Measurements from ENCODE around the gene GKN1.

Gene GKN1

GRCh38 chr2:68951899-68952298 is 22.5 kb upstream of the GKN1 start:
- TF ChIP-seq TEAD4 (IDR thresholded peaks at IDR 0.05), result no peak
- TF ChIP-seq USF1 (IDR thresholded peaks at IDR 0.05), result no peak
- TF ChIP-seq YY1 (IDR thresholded peaks at IDR 0.05; ENCODE audit: low read depth), result no peak
- no peak for TF ChIP-seq CEBPB (IDR thresholded peaks at IDR 0.05)
- no peak for TF ChIP-seq EP300 (IDR thresholded peaks at IDR 0.05; ENCODE audit: borderline replicate concordance)
- no peak for TF ChIP-seq CREB1 (IDR thresholded peaks at IDR 0.05; ENCODE audit: low read depth)
- TF ChIP-seq REST (IDR thresholded peaks at IDR 0.05; ENCODE audit: low read depth), result no peak
- TF ChIP-seq NFIC (IDR thresholded peaks at IDR 0.05), result no peak
- TF ChIP-seq TAF1 (IDR thresholded peaks at IDR 0.05; ENCODE audit: low read depth), result no peak
- TF ChIP-seq FOXM1 (IDR thresholded peaks at IDR 0.05; ENCODE audit: borderline replicate concordance, low read depth), result no peak
- no peak for TF ChIP-seq EGR1 (IDR thresholded peaks at IDR 0.05)
- no peak for TF ChIP-seq RAD21 (IDR thresholded peaks at IDR 0.05; ENCODE audit: low read depth)
- no peak for TF ChIP-seq MAX (IDR thresholded peaks at IDR 0.05)
- TF ChIP-seq TCF12 (IDR thresholded peaks at IDR 0.05; ENCODE audit: low read depth), result no peak
- TF ChIP-seq ZBTB7A (IDR thresholded peaks at IDR 0.05; ENCODE audit: low read depth), result no peak

GRCh38 chr2:68952887-68953521 is 21.4 kb upstream of the GKN1 start, which contains the start of gene GKN2:
TSS of gene GKN2 (minus strand) at chr2:68952893. CDS start at chr2:68952861, 32 bp downstream.
- TF ChIP-seq FOXM1 (IDR thresholded peaks at IDR 0.05; ENCODE audit: borderline replicate concordance, low read depth) (no peak), NFIC (IDR thresholded peaks at IDR 0.05) (no peak), ZBTB7A (IDR thresholded peaks at IDR 0.05; ENCODE audit: low read depth) (no peak), TAF1 (IDR thresholded peaks at IDR 0.05; ENCODE audit: low read depth) (no peak), MAX (IDR thresholded peaks at IDR 0.05) (no peak)

- TF ChIP-seq CREB1 (IDR thresholded peaks at IDR 0.05; ENCODE audit: low read depth), result no peak
- no peak for TF ChIP-seq EP300 (IDR thresholded peaks at IDR 0.05; ENCODE audit: borderline replicate concordance)
- no peak for TF ChIP-seq TCF12 (IDR thresholded peaks at IDR 0.05; ENCODE audit: low read depth)
- no peak for TF ChIP-seq REST (IDR thresholded peaks at IDR 0.05; ENCODE audit: low read depth)
- no peak for TF ChIP-seq MAX (IDR thresholded peaks at IDR 0.05)
- no peak for TF ChIP-seq EGR1 (IDR thresholded peaks at IDR 0.05)
- TF ChIP-seq USF1 (IDR thresholded peaks at IDR 0.05), result no peak
Observed at GRCh38 chr2:68959001-68959400, 15.4 kb upstream of the GKN1 start.

- TF ChIP-seq NFIC (IDR thresholded peaks at IDR 0.05), result no peak
- no peak for TF ChIP-seq EP300 (IDR thresholded peaks at IDR 0.05; ENCODE audit: borderline replicate concordance)
- TF ChIP-seq TCF12 (IDR thresholded peaks at IDR 0.05; ENCODE audit: low read depth), result no peak
- no peak for TF ChIP-seq CEBPB (IDR thresholded peaks at IDR 0.05)
- TF ChIP-seq USF1 (IDR thresholded peaks at IDR 0.05), result no peak
- no peak for TF ChIP-seq MAX (IDR thresholded peaks at IDR 0.05)
- TF ChIP-seq ZBTB7A (IDR thresholded peaks at IDR 0.05; ENCODE audit: low read depth), result no peak
- no peak for TF ChIP-seq EGR1 (IDR thresholded peaks at IDR 0.05)
- TF ChIP-seq YY1 (IDR thresholded peaks at IDR 0.05; ENCODE audit: low read depth), result no peak
- TF ChIP-seq FOXM1 (IDR thresholded peaks at IDR 0.05; ENCODE audit: borderline replicate concordance, low read depth), result no peak
- no peak for TF ChIP-seq TEAD4 (IDR thresholded peaks at IDR 0.05)
- no peak for TF ChIP-seq TAF1 (IDR thresholded peaks at IDR 0.05; ENCODE audit: low read depth)
- no peak for TF ChIP-seq RAD21 (IDR thresholded peaks at IDR 0.05; ENCODE audit: low read depth)
- TF ChIP-seq REST (IDR thresholded peaks at IDR 0.05; ENCODE audit: low read depth), result no peak
- no peak for TF ChIP-seq CREB1 (IDR thresholded peaks at IDR 0.05; ENCODE audit: low read depth)
Observed at GRCh38 chr2:68961380-68961779, 13.1 kb upstream of the GKN1 start.

Data from Ishikawa (cell line).